Measurements from ENCODE around the gene FTSJ3.

The FTSJ3 gene

GRCh38 chr17:63830904-63831491 lies 3.5 kb upstream of the FTSJ3 start:
- DNase-seq (ENCODE audit: extremely low read depth in 1 of 2, low read depth in 1 of 2): no peak

- no peak for DNase-seq (ENCODE audit: extremely low read depth in 1 of 2, low read depth in 1 of 2)
Measured at GRCh38 chr17:63830278-63830677, 2.8 kb upstream of the FTSJ3 start.

GRCh38 chr17:63828936-63829335 lies 1.5 kb upstream of the FTSJ3 start:
- DNase-seq (ENCODE audit: extremely low read depth in 1 of 2, low read depth in 1 of 2): no peak

GRCh38 chr17:63827801-63828221 lies 348 bp upstream of the FTSJ3 start:
- no peak for DNase-seq (ENCODE audit: extremely low read depth in 1 of 2, low read depth in 1 of 2)

GRCh38 chr17:63826468-63827001 lies 928 bp downstream of the FTSJ3 start:
- DNase-seq (ENCODE audit: extremely low read depth in 1 of 2, low read depth in 1 of 2): no peak

- DNase-seq (ENCODE audit: extremely low read depth in 1 of 2, low read depth in 1 of 2): no peak
Measured at GRCh38 chr17:63824362-63824761, 3.1 kb downstream of the FTSJ3 start.

- DNase-seq (ENCODE audit: extremely low read depth in 1 of 2, low read depth in 1 of 2): no peak
Measured at GRCh38 chr17:63823659-63824331, 3.7 kb downstream of the FTSJ3 start.

GRCh38 chr17:63822537-63822936 lies 4.9 kb downstream of the FTSJ3 start:
- no peak for DNase-seq (ENCODE audit: extremely low read depth in 1 of 2, low read depth in 1 of 2)

GRCh38 chr17:63821804-63822203 lies 5.7 kb downstream of the FTSJ3 start:
- DNase-seq (ENCODE audit: extremely low read depth in 1 of 2, low read depth in 1 of 2): no peak

- DNase-seq (ENCODE audit: extremely low read depth in 1 of 2, low read depth in 1 of 2): no peak
Measured at GRCh38 chr17:63820963-63821561, 6.4 kb downstream of the FTSJ3 start.

- DNase-seq (ENCODE audit: extremely low read depth in 1 of 2, low read depth in 1 of 2): no peak
Measured at GRCh38 chr17:63819585-63820537, 7.6 kb downstream of the FTSJ3 start.

GRCh38 chr17:63819131-63819530 lies 8.3 kb downstream of the FTSJ3 start:
- DNase-seq (ENCODE audit: extremely low read depth in 1 of 2, low read depth in 1 of 2): no peak

- DNase-seq (ENCODE audit: extremely low read depth in 1 of 2, low read depth in 1 of 2): no peak
Measured at GRCh38 chr17:63817736-63818385, 9.6 kb downstream of the FTSJ3 start.

- no peak for DNase-seq (ENCODE audit: extremely low read depth in 1 of 2, low read depth in 1 of 2)
Measured at GRCh38 chr17:63816669-63817068, 10.8 kb downstream of the FTSJ3 start.

- DNase-seq (ENCODE audit: extremely low read depth in 1 of 2, low read depth in 1 of 2): no peak
Measured at GRCh38 chr17:63816123-63816522, 11.3 kb downstream of the FTSJ3 start.

GRCh38 chr17:63809970-63810369 lies 17.5 kb downstream of the FTSJ3 start:
- no peak for DNase-seq (ENCODE audit: extremely low read depth in 1 of 2, low read depth in 1 of 2)

- no peak for DNase-seq (ENCODE audit: extremely low read depth in 1 of 2, low read depth in 1 of 2)
Measured at GRCh38 chr17:63805591-63805990, 21.9 kb downstream of the FTSJ3 start.

GRCh38 chr17:63804328-63804727 lies 23.1 kb downstream of the FTSJ3 start:
- DNase-seq (ENCODE audit: extremely low read depth in 1 of 2, low read depth in 1 of 2): no peak

- no peak for DNase-seq (ENCODE audit: extremely low read depth in 1 of 2, low read depth in 1 of 2)
Measured at GRCh38 chr17:63800783-63801182, 26.7 kb downstream of the FTSJ3 start.

GRCh38 chr17:63798572-63799106 lies 28.8 kb downstream of the FTSJ3 start:
- DNase-seq (ENCODE audit: extremely low read depth in 1 of 2, low read depth in 1 of 2): no peak
